Measurements from ENCODE around the gene PEX5L. TPM values are rescaled to one million over a fixed set of nuclear protein-coding genes. Genes with fewer than 3 reads are reported as not detected.

PEX5L gene
- total and polyA plus RNA-seq, 11 donors: 0.08 to 5.2 (median 0.22) TPM; not detected in 2

DNA sequence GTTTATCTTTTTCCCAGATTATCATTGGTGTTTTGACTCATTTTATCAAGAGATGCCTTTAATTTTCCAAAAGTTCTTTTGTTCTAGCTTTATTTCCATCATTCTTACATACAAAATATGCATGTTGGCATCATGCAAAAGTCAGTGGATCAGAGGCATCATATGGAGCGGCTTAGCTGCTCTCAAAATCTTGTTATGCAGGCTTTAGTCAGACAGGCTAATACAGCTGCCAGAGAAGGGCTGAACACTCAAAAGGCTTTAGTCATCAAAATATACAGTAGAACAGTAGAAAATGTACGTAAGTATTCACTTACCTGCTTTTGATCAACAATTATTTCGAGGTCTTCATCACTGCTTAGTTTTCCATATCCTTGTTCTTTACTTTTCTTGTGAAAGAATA, 65.5 kb downstream of the PEX5L start:
- Histone ChIP-seq H3K4me3 (no peak overlapping the region), H3K9me3 (no peaks in the 10 kb centered on the region), H3K36me3 (no peaks in the 10 kb centered on the region), H3K27me3 (peaks cover 0 to 10% (median 2%) of the 10 kb centered on the region in 9 donors), H3K4me1 (no peaks in the 10 kb centered on the region), H3K27ac (no peak overlapping the region)
- no peak for TF ChIP-seq POLR2A (IDR thresholded peaks at IDR 0.05)
- no peak for TF ChIP-seq CTCF (IDR thresholded peaks at IDR 0.05)
- intact Hi-C loops (cut with DNase I): no loop called here
- DNase-seq (no peak), ATAC-seq (no peak)
- 63 to 77% (median 68%) methylated on average over 3 of the region's 3 CpGs for WGBS, 4 donors

DNA sequence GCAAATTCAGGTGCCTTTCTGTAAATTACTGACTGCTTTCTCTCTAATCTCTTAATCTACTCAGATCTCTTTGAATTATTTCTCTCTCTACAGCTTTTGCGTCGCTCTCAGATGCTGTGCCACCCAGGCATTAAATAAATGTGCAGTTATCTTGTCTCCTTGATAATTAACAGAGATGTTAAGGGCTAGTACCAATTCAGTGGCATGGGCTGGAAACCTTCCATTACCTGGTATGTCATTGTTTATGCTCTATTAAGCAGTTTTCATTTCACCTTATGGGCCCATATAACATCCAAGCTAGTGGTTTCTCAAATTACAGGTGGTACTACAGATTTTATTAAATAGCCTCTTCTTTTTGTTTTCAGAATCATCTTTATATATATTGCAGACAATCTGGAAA, 66.0 kb downstream of the PEX5L start:
- TF ChIP-seq CTCF (IDR thresholded peaks at IDR 0.05) (no peak), POLR2A (IDR thresholded peaks at IDR 0.05) (no peak)
- Histone ChIP-seq H3K4me1 (no peaks in the 10 kb centered on the region), H3K27ac (no peak overlapping the region), H3K27me3 (peaks cover 0 to 10% (median 2%) of the 10 kb centered on the region in 9 donors), H3K36me3 (no peaks in the 10 kb centered on the region), H3K4me3 (no peak overlapping the region), H3K9me3 (no peaks in the 10 kb centered on the region)
- DNase-seq (no peak), ATAC-seq (no peak)
- 82 to 89% (median 87%) methylated on average over 2 of the region's 2 CpGs for WGBS, 4 donors
- intact Hi-C loops (cut with DNase I): no loop called here

- Histone ChIP-seq H3K4me1 (no peaks in the 10 kb centered on the region), H3K27ac (no peak overlapping the region), H3K9me3 (no peaks in the 10 kb centered on the region), H3K27me3 (peaks cover 0 to 10% (median under 1%) of the 10 kb centered on the region in 9 donors), H3K4me3 (no peak overlapping the region), H3K36me3 (no peaks in the 10 kb centered on the region)
- WGBS, 4 donors: 63 to 75% (median 70%) methylated on average over 2 of the region's 2 CpGs
- TF ChIP-seq POLR2A (IDR thresholded peaks at IDR 0.05) (no peak), CTCF (IDR thresholded peaks at IDR 0.05) (no peak)
- DNase-seq: no peak
- no peak for ATAC-seq
- intact Hi-C loops (cut with DNase I): no loop called here
Observed at GRCh38 chr3:179969525-179969924, 67.2 kb downstream of the PEX5L start.

GRCh38 chr3:179967622-179968021, 69.1 kb downstream of the PEX5L start:
- DNase-seq (no peak), ATAC-seq (no peak)
- Histone ChIP-seq H3K9me3 (no peaks in the 10 kb centered on the region), H3K36me3 (no peaks in the 10 kb centered on the region), H3K27me3 (peaks cover 0 to 9% (median 0%) of the 10 kb centered on the region in 9 donors), H3K4me1 (no peaks in the 10 kb centered on the region), H3K4me3 (no peak overlapping the region), H3K27ac (no peak overlapping the region)
- intact Hi-C loops (cut with DNase I): no loop called here
- 51 to 71% (median 60%) methylated on average over 4 of the region's 4 CpGs for WGBS, 4 donors
- TF ChIP-seq POLR2A (IDR thresholded peaks at IDR 0.05): no peak
- TF ChIP-seq CTCF (IDR thresholded peaks at IDR 0.05): no peak

Data from heart left ventricle (tissue), 16 donors.